Measurements from ENCODE around the gene HNRNPLL.

HNRNPLL gene

DNA sequence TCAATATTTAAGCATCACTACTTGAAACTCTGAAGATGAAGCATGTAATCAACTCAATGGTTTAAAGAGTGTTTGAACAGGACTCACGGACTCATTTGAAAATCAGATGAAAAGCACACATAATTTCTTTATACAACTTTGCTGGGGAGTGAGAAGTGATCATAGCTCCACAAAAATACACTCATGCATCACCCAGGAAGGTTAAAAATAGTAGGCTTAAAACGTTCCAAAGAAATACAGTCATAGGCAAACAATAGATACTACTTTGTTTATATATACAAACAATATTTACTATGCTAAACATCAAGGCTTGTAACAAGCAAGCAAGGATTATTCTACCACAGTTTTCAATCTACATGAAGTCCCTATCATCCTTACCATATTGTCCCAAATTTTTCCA, 11.6 kb downstream of the HNRNPLL start:
- DNase-seq: no peak

- no peak for DNase-seq
Measured at GRCh38 chr2:38590053-38590452, 12.7 kb downstream of the HNRNPLL start.

DNA sequence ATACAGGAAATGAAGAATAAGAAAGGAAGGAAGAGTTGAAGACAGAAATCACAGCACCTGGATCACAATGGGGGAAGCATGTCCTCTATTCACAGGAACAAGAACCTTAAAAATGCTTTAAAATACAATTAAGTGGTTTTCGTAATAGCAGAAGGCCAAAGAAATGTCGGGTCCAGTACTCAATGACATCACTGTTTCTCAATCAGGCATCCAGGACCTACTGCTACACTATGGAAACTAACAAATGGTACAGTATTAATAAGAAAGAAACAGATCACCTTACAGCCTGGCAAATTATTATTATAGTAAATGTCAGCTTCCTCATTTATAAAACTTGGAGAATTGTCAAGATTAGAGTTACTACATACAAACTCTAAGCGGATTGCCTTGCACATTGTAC, 15.8 kb downstream of the HNRNPLL start:
- DNase-seq: no peak

DNA sequence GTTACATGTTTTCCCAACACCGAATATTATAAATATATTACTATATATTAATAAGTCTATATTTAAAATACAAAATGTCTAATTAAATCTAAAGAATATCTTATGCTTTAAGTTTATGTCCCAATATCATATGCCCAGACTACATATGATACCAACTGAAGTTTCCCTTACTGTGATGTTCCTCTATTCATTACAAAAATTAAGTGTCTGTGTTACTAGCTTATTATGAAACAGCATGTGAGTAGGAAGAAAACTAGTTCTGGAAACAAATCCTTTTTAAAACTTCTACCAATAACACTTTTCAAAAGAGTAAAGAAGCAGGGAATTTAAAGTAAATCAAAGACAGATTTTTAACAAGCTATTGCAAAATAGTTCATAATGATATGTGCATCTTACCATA, 17.8 kb downstream of the HNRNPLL start:
- DNase-seq: no peak

- no peak for DNase-seq
Measured at GRCh38 chr2:38583994-38584393, 18.7 kb downstream of the HNRNPLL start.

DNA sequence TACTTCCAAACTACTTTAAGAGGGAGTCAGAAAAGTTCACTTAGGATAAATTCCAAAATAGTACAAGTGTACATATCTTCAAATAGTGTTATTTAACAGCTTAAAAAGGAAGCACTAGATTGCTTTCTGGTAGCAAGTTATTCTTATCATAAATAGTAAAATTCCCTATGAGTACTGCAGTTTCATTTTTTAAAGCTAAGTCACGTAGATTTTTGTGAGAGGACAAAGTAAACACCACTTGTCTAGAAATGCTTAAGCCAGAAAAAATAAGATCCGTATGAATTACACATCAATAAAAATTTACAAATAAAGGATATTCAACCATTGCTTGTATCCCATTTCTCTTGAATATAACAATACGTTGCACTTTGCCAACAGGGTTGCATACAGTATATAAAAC, 19.2 kb downstream of the HNRNPLL start:
- DNase-seq: no peak

DNA sequence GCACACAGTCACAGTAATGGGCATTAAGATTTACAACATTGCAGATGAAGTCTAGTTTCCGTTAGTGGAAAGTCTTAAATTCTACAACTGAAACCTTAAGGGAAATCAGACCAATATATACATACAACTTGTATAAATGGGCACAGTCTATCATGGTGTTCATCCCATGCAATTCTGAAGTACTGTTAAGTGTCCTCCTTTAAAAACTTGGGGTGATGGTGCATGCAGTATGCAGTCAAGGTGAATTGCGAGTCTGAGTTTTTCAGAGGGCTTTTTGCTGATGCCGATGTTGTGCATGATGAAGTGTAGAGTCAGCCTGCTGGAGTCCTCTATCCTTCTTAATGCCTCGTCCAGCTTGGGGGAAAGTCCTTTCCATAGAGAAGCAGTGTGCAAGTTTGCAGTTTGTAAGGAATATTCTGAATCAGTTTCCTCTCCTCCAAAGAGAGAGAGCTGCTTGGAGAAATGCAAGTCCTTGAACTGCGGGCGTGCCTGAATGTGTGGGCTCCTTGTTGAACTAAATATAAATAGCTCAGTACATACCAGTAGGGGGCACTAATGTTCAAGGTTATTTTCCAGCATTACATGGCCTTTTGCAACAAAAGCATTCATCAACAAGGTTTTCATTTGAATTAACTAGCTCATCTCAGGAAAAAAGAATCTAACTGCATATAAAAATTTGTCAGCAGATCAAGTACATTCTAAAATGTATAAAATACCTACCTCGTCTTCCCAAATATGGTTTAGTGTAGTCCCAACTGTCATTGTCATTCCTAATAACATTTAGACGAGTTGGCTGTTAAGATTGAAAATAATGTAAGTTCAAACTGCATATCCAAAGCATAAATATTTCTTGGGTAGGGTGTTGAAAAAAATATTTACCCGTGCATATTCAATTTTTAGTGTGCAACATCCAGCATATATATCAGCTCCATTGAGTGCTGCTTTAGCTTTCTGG, 21.3 kb downstream of the HNRNPLL start:
- peak; percentile 86 for DNase-seq

GRCh38 chr2:38580115-38580636, 22.6 kb downstream of the HNRNPLL start:
- DNase-seq: no peak

DNA sequence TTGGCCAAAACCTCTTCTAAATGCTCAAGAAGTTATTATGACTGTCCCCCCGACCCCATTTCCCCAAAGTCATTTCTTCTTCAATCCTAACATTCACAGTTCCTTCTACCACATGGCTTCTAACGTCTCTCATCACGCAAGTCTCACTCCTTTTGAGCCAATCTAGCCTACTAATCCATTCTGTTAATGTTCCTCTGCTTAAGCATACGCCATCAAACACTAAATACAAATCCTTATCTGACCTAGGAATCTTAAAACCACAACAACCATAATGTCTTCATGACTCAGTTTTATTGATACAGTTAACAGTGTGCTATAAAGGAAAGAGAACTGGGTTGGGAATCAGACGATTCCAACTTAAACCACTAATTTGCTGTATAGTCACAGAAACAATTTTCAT, 23.9 kb downstream of the HNRNPLL start:
- DNase-seq: no peak

DNA sequence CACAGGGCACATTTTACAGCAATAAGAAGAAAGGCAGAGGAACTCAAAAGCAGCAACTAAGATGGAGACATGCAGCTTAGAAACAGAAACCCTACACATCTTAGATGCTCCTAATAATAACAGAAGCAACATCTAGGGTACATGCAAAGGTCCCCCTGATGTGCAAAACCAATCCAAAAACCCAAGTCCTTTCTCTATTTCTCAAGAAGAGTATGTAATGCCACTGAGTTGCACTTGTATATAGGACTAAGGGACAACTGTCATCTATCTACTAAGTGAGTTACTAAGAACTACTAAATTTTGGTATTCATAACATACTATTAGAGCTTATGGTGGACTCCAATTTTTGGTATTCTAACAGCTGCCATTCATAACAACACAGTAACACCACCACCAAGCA, 28.4 kb downstream of the HNRNPLL start:
- no peak for DNase-seq

DNA sequence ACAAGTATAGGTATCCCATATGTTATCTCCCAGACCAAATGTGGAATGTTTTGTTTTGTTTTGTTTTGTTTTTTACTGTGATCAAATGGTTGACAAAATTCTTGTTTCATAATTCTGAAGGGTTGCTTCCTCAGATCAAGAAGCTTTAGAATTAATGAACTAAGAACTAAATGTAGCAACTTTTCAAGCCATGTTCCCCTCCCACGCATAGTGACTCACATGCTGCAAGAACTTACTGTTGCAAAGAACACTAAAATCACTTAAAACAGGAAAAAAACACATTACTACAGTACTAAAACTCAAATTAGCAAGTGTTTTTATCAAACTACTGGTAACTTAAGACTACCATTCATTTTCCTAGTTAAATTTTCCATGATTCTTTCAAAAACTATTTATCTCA, 30.6 kb downstream of the HNRNPLL start:
- DNase-seq: no peak

- DNase-seq: no peak
Measured at GRCh38 chr2:38571193-38571592, 31.5 kb downstream of the HNRNPLL start.

DNA sequence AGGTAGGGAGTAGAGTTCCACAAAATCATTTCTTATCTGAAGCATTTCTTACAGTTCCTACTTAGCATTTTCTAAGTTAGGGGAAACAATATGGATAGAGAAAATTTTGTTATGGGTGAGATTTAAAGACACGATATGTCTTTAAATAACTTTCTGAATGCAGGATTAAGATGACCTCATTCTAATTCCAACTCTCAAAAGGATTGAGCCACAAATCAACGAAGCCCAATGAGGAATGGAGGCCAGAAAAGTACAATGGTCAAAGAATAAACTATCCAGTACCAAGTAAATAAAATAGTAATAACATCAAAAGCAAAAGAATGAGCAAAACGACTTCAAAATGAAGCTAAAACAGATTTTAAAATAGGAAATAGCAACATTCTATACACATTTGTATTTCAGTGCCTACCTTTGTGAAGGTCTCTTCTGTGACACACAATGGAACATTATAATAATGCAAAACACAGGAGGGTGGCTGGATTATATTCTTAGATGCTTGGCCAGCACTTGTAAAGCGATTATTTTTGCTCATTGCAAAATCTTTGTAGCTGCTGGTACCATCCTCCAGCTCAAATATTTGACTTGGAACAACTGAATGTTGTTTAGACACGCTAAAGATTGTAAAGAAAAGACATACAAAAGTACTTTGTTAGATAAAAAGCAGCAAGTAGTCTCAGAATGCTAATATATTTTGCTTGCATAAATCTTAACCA, 33.8 kb downstream of the HNRNPLL start:
- DNase-seq: no peak

DNA sequence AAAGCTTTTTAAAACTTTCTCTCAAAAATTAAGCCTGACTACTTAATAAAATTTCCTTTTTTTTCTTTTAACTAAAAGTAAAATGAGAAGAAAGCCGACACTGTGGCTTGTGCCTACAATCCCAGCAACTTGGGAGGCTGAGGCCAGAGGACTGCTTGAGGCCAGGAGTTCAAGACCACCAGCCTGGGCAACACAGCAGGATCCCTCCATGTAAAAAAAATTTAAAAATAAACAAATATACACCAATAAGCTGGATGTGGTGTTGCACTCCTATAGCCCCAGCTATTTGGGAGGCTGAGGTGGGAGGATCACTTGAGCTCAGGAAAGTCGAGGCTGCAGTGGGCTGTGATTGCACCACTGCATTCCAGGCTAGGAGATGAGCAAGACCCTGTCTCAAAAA, 37.4 kb downstream of the HNRNPLL start:
- no peak for DNase-seq

DNA sequence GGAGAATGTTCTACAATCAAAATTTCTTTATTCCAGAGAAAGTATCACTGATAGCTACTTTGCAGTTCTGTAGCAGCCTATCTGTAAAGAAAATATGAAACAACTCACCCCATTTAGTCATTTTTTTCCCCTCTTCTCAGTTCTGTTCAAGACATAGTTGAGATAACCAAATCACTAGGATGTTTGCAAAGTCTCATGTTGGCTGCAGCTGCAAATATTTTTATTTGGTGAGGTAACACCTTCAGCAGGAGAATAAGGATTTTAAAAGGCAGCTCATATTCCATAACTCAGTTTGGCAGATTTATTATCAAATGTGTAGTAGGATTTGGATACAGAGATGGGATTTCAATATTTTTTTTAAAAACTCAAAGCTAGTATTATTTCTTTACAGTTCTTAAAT, 41.0 kb downstream of the HNRNPLL start:
- DNase-seq: no peak

DNA sequence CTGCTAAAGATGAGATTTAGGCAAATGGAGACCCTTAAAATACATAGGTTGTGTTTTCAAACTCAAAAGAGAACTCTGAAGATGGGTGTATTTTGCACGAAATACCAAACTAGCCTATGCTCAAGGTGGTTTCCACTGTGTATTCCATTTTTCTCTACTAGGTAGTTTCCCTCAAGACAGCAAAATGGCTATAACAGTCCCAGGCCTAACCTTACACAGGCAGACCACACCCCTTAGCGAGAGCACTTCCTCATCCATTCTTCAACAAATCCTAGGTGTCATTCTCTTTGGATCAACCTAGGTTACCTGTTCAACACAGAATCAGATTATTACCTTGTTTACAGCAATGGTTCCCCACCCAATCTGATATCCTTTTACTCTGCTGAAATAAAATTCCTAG, 42.6 kb downstream of the HNRNPLL start:
- no peak for DNase-seq

DNA sequence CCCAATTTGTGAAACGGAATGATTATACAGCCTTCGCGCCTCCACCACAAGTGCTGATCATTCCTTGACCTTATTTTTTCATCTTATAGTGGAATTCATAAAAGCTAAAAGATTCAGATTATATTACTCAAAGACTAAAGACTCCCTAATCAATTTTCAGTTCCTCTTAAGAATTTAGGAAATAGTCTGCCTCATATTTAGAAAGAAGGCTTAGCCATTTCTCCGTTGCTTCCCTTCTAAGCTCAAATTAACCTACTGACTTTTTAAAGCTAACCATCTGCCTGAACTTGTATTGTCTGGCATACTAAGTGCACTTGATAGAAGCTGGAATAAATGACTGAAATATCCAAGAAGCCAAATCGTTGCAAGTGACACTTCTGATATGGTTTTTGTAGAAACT, 44.7 kb downstream of the HNRNPLL start:
- DNase-seq: no peak

DNA sequence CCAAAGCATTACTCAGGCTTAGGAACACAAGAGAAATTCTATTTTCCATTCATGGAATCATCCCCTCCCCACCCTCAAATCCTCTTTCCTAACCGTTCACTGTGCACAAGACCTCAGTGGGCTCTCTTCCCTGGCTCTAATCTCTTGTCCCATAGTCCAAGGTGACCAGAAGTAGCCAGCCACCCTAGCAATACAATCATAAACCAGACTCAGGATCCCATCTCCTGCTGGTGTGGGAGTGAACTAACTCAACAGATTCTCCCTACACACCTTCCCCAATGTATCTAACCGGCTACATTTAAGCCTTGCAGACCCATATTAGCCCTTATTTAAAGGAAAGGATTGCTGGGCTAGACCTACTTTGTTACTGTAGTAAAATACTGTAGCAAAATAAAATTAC, 45.5 kb downstream of the HNRNPLL start:
- DNase-seq: no peak

- no peak for DNase-seq
Measured at GRCh38 chr2:38556006-38556801, 46.5 kb downstream of the HNRNPLL start.

DNA sequence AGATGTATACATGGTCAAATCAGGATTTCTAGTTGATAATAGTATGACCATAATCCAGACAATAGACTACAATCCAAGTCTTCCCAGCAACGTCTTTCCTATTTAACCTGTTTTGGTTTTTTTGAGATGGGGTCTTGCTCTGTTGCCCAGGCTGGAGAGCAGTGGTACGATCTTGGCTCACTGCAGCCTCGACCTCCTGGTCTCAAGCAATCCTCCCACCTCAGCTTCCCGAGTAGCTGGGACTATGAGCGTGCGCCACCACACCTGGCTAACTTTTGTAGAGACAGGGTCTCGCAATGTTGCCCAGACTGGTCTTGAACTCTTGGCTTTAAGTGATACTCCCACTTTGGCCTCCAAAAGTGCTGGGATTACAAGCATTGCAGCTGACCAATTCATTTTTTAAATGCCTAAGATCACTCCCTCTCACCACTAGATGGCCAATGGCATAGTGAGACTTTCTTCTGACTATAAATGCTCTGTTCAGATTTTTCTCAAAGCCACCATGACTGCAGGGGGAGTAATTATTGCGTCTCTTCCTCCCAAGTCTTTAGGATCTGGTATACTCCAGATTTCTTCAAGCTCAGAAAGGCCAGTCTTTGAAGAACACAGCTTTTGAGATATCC, 47.6 kb downstream of the HNRNPLL start:
- DNase-seq: no peak

DNA sequence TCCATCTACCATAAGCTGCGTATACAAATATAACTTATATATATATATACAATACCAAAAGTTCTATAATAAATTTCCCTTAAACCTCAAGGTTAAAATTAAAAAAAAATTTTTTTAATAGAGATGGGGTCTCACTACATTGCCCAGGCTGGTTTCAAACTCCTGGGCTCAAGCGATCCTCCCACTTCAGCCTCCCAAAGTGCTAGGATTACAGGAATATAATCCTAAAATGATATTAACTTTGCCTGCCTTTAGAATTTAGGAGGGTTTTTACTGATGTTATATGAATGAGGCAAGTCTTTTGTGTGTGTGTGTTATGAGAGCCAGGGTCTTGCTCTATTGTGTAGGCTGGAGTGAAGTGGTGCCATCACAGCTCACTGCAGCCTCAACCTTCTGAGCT, 49.2 kb downstream of the HNRNPLL start:
- no peak for DNase-seq

DNA sequence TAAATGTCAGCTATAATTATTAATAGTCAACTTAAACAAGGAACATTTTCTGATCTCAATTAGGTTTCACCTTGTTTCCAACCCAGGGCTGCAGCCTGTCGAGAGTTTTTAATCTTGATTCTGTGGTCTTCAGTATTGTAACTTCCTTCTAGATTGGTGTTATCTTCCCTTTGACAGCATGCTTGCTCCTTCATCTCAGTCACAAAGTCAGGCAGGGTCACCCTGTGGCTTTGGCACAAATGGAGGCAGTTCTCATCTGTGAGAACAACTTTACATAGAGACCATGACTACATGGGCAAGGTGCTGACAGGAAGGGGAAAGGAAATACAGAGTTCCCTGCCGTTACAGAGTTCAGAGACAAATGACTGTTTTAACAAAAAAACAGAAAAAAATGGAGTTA, 50.5 kb downstream of the HNRNPLL start:
- DNase-seq: no peak

DNA sequence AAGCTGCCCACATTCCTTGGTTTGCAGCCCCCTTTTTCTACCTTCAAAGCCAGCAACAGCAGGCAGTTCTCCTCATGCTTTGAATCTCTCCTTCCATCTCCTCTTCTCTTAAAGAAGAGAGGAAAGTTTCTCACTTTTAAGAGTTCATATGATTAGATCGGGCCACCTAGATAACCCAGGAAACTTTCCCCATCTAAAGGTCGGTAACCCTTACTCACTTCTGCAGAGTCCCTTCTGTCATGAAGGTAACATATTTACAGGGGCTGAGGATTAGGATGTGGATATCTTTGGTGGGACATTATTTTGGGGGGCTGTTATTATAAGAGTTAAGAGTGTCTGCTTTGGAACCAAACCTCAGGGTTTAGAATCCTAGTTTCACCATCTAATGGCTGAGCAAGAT, 51.0 kb downstream of the HNRNPLL start:
- no peak for DNase-seq

Measured in CD4-positive, alpha-beta T cell treated with Interleukin-10 for 1 hour (primary cell).